PC-3 (cell line): ENCODE data around the gene CADPS2. TPM values are rescaled to one million over a fixed set of nuclear protein-coding genes. Genes with fewer than 3 reads are reported as not detected.

Source experiments
- ATAC-seq: fragments of 200-7000 bp; cut with Tn5 transposase; 2 replicates; pipeline ENCODE4 v1.9.1; 2020; ENCODE audit warnings: mild to moderate bottlenecking, moderate library complexity
- BruUV-seq: library from RNA; stranded (reverse); fragments of 400-500 nt; replicated peaks from 2 replicates; lab custom pipeline; 2021; lab: Mats Ljungman, UMichigan
- CTCF ChIA-PET: fragments of 300-600 bp; sonication (Branson Sonifier 250); formaldehyde crosslinking; loops from one replicate; lab custom pipeline; 2022; ENCODE audit warnings: antibody characterized with exemption; lab: Charles Lee
- POLR2A ChIA-PET: fragments of 300-600 bp; sonication (Branson Sonifier 250); formaldehyde crosslinking; loops from one replicate; lab custom pipeline; 2022; ENCODE audit warnings: antibody characterized with exemption; ENCODE audit not compliant: unreplicated experiment; lab: Charles Lee
- DNase-seq: peaks from one replicate; pipeline ENCODE4 v3.0.0-alpha.2; 2015
- H2AFZ ChIP-seq: fragments of 300-600 bp; sonication (generic); 2 replicates; pipeline ENCODE4 v1.6.0; 2016; ENCODE audit warnings: antibody characterized with exemption, low read length
- H3F3A ChIP-seq: fragments of 300-600 bp; sonication (generic); one replicate; pipeline ENCODE4 v1.6.0; 2017; ENCODE audit warnings: antibody characterized with exemption, low read length, control low read depth, mild to moderate bottlenecking; ENCODE audit not compliant: unreplicated experiment
- H3K27ac ChIP-seq: fragments of 300-600 bp; sonication (generic); 2 replicates; pipeline ENCODE4 v1.5.1; 2016; ENCODE audit warnings: mild to moderate bottlenecking, low read length
- H3K27me3 ChIP-seq: fragments of 300-600 bp; sonication (generic); 2 replicates; pipeline ENCODE4 v1.6.1; 2016; ENCODE audit warnings: low read length, mixed read lengths
- H3K36me3 ChIP-seq: fragments of 300-600 bp; sonication (generic); 2 replicates; pipeline ENCODE4 v1.6.1; 2016; ENCODE audit warnings: low read depth, mixed run types, low read length, mixed read lengths
- H3K4me1 ChIP-seq: fragments of 300-600 bp; sonication (generic); 2 replicates; pipeline ENCODE4 v1.5.1; 2016; ENCODE audit warnings: low read length; ENCODE audit not compliant: insufficient read depth
- H3K4me2 ChIP-seq: fragments of 300-600 bp; sonication (generic); 2 replicates; pipeline ENCODE4 v1.6.0; 2016; ENCODE audit warnings: low read length
- H3K4me3 ChIP-seq: fragments of 300-600 bp; sonication (generic); 2 replicates; pipeline ENCODE4 v1.5.1; 2016; ENCODE audit warnings: mild to moderate bottlenecking, low read length, mixed read lengths
- H3K79me2 ChIP-seq: fragments of 300-600 bp; sonication (generic); 2 replicates; pipeline ENCODE4 v1.6.1; 2017; ENCODE audit warnings: low read length, mixed read lengths
- H3K9ac ChIP-seq: fragments of 300-600 bp; sonication (generic); 2 replicates; pipeline ENCODE4 v1.6.0; 2016; ENCODE audit warnings: mild to moderate bottlenecking, low read length
- H3K9me2 ChIP-seq: fragments of 300-600 bp; sonication (generic); replicated peaks from 2 replicates; pipeline ENCODE4 v1.6.1; 2016; ENCODE audit warnings: mixed run types, low read length, mixed read lengths
- H3K9me3 ChIP-seq: fragments of 300-600 bp; sonication (generic); 2 replicates; pipeline ENCODE4 v1.6.1; 2016; ENCODE audit warnings: low read length, mixed read lengths
- H4K20me1 ChIP-seq: fragments of 300-600 bp; sonication (generic); 2 replicates; pipeline ENCODE4 v1.6.1; 2016; ENCODE audit warnings: low read length, mixed read lengths
- EZH2 ChIP-seq: fragments of 300-600 bp; sonication (generic); IDR thresholded peaks from one replicate; pipeline ENCODE4 v1.6.1; 2017; ENCODE audit warnings: antibody characterized with exemption, mild to moderate bottlenecking, low read length; ENCODE audit not compliant: unreplicated experiment
- EZH2phosphoT487 ChIP-seq: fragments of 300-600 bp; sonication (generic); IDR thresholded peaks from 2 replicates; pipeline ENCODE4 v1.6.1; 2018; ENCODE audit warnings: mild to moderate bottlenecking, antibody characterized with exemption, low read length, borderline replicate concordance
- intact Hi-C: fragments of 100-400 bp; cut with micrococcal nuclease; formaldehyde crosslinking; loops from 2 replicates; pipeline ENCODE4 v1.9.0; 2023
- total RNA-seq: library from RNA; depleted of rRNA; stranded (reverse); fragments of >200 nt; gene quantifications from 2 replicates; pipeline ENCODE4 v1.2.3, GENCODE V29; 2014
- TF ChIP-seq, protein P1 (sequence below): fragments of 300-600 bp; sonication (generic); conservative IDR thresholded peaks from 2 replicates; pipeline ENCODE4 v1.5.1; 2017; ENCODE audit warnings: antibody characterized with exemption, low read depth, mild to moderate bottlenecking, low read length

Gene CADPS2
- total RNA-seq, 1 experiment from 2014 or later, result 9.4 TPM

DNA sequence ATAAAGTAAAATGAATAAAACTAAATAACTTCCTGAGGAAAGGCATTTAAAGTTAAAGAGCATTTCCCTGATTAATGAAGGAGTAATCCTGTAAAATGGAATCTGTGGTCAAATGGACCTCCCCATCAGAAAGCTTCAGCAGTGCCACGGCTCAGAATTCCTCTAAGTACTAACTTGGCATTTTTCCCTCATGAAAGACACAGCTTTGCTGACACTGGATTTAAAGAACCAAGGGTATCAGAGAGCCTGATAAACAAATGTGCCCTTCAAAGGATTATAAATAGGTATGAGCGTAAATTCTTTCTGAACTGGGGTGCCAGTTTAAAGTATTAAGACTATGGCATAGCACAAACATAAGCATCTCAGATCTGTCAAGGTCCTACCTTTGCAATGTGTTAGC lies 159.4 kb downstream of the CADPS2 start:
- no TSS peak for BruUV-seq
- Histone ChIP-seq H3K4me1 (no peaks in the 10 kb centered on the region), H3K27ac (no peak overlapping the region), H3K9me2 (no peaks in the 10 kb centered on the region), H4K20me1 (no peaks in the 10 kb centered on the region), H3K4me3 (no peak overlapping the region), H3K27me3 (no peaks in the 10 kb centered on the region), H3K79me2 (no peaks in the 10 kb centered on the region), H3K9me3 (no peaks in the 10 kb centered on the region), H3F3A (no peaks in the 10 kb centered on the region), H3K4me2 (no peak overlapping the region), H3K9ac (no peak overlapping the region), H3K36me3 (no peaks in the 10 kb centered on the region), H2AFZ (no peak overlapping the region)
- CTCF ChIA-PET, result interaction anchor here (0.6 to 0.7 kb wide), 2 partner anchors 84 to 186 kb away, joined by 3 to 4 read pairs; no protein-coding TSS in a partner anchor
- no peak for ATAC-seq
- intact Hi-C loops, result no loop called here
- no peak for DNase-seq
- POLR2A ChIA-PET, result no interaction called here
- TF ChIP-seq EZH2 (no peak), EZH2phosphoT487 (no peak)
- TF ChIP-seq, protein P1, sequence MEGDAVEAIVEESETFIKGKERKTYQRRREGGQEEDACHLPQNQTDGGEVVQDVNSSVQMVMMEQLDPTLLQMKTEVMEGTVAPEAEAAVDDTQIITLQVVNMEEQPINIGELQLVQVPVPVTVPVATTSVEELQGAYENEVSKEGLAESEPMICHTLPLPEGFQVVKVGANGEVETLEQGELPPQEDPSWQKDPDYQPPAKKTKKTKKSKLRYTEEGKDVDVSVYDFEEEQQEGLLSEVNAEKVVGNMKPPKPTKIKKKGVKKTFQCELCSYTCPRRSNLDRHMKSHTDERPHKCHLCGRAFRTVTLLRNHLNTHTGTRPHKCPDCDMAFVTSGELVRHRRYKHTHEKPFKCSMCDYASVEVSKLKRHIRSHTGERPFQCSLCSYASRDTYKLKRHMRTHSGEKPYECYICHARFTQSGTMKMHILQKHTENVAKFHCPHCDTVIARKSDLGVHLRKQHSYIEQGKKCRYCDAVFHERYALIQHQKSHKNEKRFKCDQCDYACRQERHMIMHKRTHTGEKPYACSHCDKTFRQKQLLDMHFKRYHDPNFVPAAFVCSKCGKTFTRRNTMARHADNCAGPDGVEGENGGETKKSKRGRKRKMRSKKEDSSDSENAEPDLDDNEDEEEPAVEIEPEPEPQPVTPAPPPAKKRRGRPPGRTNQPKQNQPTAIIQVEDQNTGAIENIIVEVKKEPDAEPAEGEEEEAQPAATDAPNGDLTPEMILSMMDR, result no peak

DNA sequence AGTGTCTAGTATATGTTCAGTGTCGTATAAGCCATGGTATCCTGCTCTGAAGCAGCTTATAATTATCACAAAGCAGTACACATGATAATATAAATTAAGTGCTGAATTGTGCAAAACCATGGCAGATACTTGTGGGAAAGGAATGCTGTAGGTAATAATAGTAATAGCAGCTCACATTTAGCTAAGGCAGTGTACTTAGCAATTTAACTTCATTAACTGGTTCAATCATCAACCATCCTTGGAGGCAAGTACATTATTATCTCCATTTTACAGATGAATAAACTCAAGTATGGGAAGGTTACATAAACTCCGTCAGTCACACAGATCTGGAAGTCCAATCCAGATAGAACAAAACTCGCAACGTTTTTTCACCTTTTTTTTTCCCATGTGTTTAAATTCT lies 161.9 kb downstream of the CADPS2 start:
- DNase-seq (no peak), ATAC-seq (no peak)
- H3K4me2 ChIP-seq, result no peak overlapping the region
- no peak overlapping the region for H3K9ac ChIP-seq
- H3K36me3 ChIP-seq, result no peaks in the 10 kb centered on the region
- no peak overlapping the region for H2AFZ ChIP-seq
- H3K27ac ChIP-seq, result no peak overlapping the region
- no peaks in the 10 kb centered on the region for H3K79me2 ChIP-seq
- TF ChIP-seq EZH2phosphoT487 (no peak), EZH2 (no peak)
- TF ChIP-seq, protein P1, result no peak
- no peaks in the 10 kb centered on the region for H3F3A ChIP-seq
- no peaks in the 10 kb centered on the region for H3K9me3 ChIP-seq
- POLR2A ChIA-PET, result no interaction called here
- no peaks in the 10 kb centered on the region for H3K4me1 ChIP-seq
- H4K20me1 ChIP-seq, result no peaks in the 10 kb centered on the region
- H3K27me3 ChIP-seq, result no peaks in the 10 kb centered on the region
- CTCF ChIA-PET, result no interaction called here
- no TSS peak for BruUV-seq
- no peaks in the 10 kb centered on the region for H3K9me2 ChIP-seq
- intact Hi-C loops, result no loop called here
- H3K4me3 ChIP-seq, result no peak overlapping the region

DNA sequence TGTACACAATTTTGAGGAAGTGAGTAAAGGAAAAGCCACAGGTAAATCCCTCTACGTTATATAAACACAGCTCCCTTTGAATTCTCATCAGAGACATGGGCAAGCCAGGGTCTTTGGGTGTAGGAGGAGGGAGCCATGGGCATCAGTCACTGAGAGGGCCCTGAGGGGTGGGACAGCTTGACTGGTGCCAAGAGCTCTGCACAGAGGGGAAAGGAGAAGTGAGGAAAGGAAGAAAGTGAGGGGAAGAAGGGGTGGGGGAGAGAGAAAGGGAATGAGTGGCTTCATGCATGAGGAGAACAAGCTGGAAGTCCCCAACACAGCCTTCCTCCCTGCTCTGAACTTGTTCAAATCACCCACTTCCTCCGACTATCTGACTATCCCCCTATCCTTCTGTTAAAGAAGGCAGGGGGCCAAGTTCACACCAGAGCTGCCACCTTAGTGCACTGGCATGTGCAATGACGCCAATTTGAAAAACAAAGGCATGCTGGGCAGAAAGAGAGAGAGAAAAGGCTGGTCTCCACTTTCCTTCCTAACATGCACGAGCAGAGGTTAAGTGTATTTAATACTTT lies 167.2 kb downstream of the CADPS2 start:
- H4K20me1 ChIP-seq, result no peaks in the 10 kb centered on the region
- TF ChIP-seq EZH2 (no peak), EZH2phosphoT487 (no peak)
- TF ChIP-seq, protein P1, result no peak
- POLR2A ChIA-PET, result no interaction called here
- no peak overlapping the region for H2AFZ ChIP-seq
- ATAC-seq (no peak), DNase-seq (no peak)
- H3K27ac ChIP-seq, result no peak overlapping the region
- intact Hi-C loops, result no loop called here
- H3K36me3 ChIP-seq, result no peaks in the 10 kb centered on the region
- BruUV-seq, result no TSS peak
- H3K4me3 ChIP-seq, result no peak overlapping the region
- no peaks in the 10 kb centered on the region for H3F3A ChIP-seq
- CTCF ChIA-PET, result no interaction called here
- no peak overlapping the region for H3K4me2 ChIP-seq
- H3K9me3 ChIP-seq, result no peaks in the 10 kb centered on the region
- H3K79me2 ChIP-seq, result no peaks in the 10 kb centered on the region
- no peaks in the 10 kb centered on the region for H3K9me2 ChIP-seq
- H3K4me1 ChIP-seq, result no peaks in the 10 kb centered on the region
- no peaks in the 10 kb centered on the region for H3K27me3 ChIP-seq
- H3K9ac ChIP-seq, result no peak overlapping the region
